Vagina (tissue), 2 donors: ENCODE measurements around the gene LSM3. TPM values are rescaled to one million over a fixed set of nuclear protein-coding genes. Genes with fewer than 3 reads are reported as not detected.

Experiments used
- DNase-seq, 2 donors: peaks; one replicate each; pipeline ENCODE4 v3.0.0-alpha.2; 2017; ENCODE audit errors: extremely low spot score in 2 of 2
- H3K27ac ChIP-seq: fragments of 200-600 bp; sonication (generic); one replicate; pipeline ENCODE4 v1.5.1; 2019
- H3K27me3 ChIP-seq: fragments of 200-600 bp; sonication (generic); one replicate; pipeline ENCODE4 v1.5.1; 2019
- H3K36me3 ChIP-seq, 2 donors: fragments of 200-600 bp; sonication (generic); one replicate each; pipeline ENCODE4 v1.5.1; 2017 to 2019
- H3K4me1 ChIP-seq: fragments of 200-600 bp; sonication (generic); one replicate; pipeline ENCODE4 v1.5.1; 2019
- H3K4me3 ChIP-seq, 2 donors: fragments of 200-600 bp; sonication (generic); 1 replicate in 1 of 2; 2 replicates in 1 of 2; pipeline ENCODE4 v1.5.1; 2016 to 2019
- H3K9me3 ChIP-seq: fragments of 200-600 bp; sonication (generic); one replicate; pipeline ENCODE4 v1.5.1; 2019
- POLR2A ChIP-seq, 2 donors: fragments of 450-650 bp; IDR thresholded peaks; one replicate each; pipeline ENCODE4 v1.6.1; 2017; ENCODE audit warnings: antibody characterized with exemption in 2 of 2, mild to moderate bottlenecking in 2 of 2, moderate library complexity in 2 of 2
- POLR2AphosphoS5 ChIP-seq, 2 donors: sonication (generic); formaldehyde crosslinking; IDR thresholded peaks; one replicate each; pipeline ENCODE4 v1.9.0; 2017; ENCODE audit warnings: antibody characterized with exemption in 2 of 2, mild to moderate bottlenecking in 2 of 2, low read depth in 1 of 2; ENCODE audit not compliant: insufficient read depth in 1 of 2
- intact Hi-C: fragments of 100-400 bp; cut with DNase I; formaldehyde crosslinking; loops from one replicate; pipeline ENCODE4 v1.15.1; 2023
- total RNA-seq: library from RNA; depleted of rRNA; stranded (reverse); fragments of >200 nt; gene quantifications from one replicate; pipeline ENCODE4 v1.2.3, GENCODE V29; 2016
- TF ChIP-seq, protein P1 (sequence below), 3 experiments: fragments of 450-650 bp in 2 of 3; fragments of 200-600 bp in 1 of 3; sonication (generic) in 1 of 3; IDR thresholded peaks; one replicate each; pipeline ENCODE4 v1.5.1; 2017 to 2019; ENCODE audit warnings: antibody characterized with exemption in 3 of 3, mild to moderate bottlenecking in 2 of 3, moderate library complexity in 2 of 3

LSM3 gene
- total RNA-seq, 1 donor from 2014 or later, result 6.4 TPM

DNA sequence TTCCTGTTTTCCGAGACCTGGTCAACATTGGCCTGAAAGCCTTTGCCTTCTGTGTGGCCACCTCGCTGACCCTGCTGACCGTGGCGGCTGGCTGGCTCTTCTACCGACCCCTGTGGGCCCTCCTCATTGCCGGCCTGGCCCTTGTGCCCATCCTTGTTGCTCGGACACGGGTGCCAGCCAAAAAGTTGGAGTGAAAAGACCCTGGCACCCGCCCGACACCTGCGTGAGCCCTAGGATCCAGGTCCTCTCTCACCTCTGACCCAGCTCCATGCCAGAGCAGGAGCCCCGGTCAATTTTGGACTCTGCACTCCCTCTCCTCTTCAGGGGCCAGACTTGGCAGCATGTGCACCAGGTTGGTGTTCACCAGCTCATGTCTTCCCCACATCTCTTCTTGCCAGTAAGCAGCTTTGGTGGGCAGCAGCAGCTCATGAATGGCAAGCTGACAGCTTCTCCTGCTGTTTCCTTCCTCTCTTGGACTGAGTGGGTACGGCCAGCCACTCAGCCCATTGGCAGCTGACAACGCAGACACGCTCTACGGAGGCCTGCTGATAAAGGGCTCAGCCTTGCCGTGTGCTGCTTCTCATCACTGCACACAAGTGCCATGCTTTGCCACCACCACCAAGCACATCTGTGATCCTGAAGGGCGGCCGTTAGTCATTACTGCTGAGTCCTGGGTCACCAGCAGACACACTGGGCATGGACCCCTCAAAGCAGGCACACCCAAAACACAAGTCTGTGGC is 36.8 kb upstream of the LSM3 start:
- Histone ChIP-seq H3K4me1 (peaks cover 41% of the 10 kb centered on the region), H3K36me3 (peaks cover 0 to 37% of the 10 kb centered on the region in 2 donors), H3K9me3 (no peaks in the 10 kb centered on the region), H3K27ac (peak overlapping the region; percentile 81), H3K4me3 (no peak overlapping the region), H3K27me3 (no peaks in the 10 kb centered on the region)
- intact Hi-C loops, result no loop called here
- no peak for DNase-seq
- TF ChIP-seq POLR2AphosphoS5 (IDR thresholded peaks at IDR 0.05; ENCODE audit: insufficient read depth in 1 of 2, low read depth in 1 of 2) (no peak), POLR2A (IDR thresholded peaks at IDR 0.05) (no peak)
- TF ChIP-seq, protein P1, sequence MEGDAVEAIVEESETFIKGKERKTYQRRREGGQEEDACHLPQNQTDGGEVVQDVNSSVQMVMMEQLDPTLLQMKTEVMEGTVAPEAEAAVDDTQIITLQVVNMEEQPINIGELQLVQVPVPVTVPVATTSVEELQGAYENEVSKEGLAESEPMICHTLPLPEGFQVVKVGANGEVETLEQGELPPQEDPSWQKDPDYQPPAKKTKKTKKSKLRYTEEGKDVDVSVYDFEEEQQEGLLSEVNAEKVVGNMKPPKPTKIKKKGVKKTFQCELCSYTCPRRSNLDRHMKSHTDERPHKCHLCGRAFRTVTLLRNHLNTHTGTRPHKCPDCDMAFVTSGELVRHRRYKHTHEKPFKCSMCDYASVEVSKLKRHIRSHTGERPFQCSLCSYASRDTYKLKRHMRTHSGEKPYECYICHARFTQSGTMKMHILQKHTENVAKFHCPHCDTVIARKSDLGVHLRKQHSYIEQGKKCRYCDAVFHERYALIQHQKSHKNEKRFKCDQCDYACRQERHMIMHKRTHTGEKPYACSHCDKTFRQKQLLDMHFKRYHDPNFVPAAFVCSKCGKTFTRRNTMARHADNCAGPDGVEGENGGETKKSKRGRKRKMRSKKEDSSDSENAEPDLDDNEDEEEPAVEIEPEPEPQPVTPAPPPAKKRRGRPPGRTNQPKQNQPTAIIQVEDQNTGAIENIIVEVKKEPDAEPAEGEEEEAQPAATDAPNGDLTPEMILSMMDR (IDR thresholded peaks at IDR 0.05), result no peak

GRCh38 chr3:14142567-14143270 is 35.9 kb upstream of the LSM3 start:
- DNase-seq, result no peak
- TF ChIP-seq POLR2AphosphoS5 (IDR thresholded peaks at IDR 0.05; ENCODE audit: insufficient read depth in 1 of 2, low read depth in 1 of 2) (no peak), POLR2A (IDR thresholded peaks at IDR 0.05) (no peak)
- TF ChIP-seq, protein P1 (IDR thresholded peaks at IDR 0.05), result no peak
- no peaks in the 10 kb centered on the region for H3K27me3 ChIP-seq
- no peak overlapping the region for H3K4me3 ChIP-seq
- peaks cover 0 to 44% of the 10 kb centered on the region in 2 donors for H3K36me3 ChIP-seq
- intact Hi-C loops, result no loop called here
- H3K9me3 ChIP-seq, result no peaks in the 10 kb centered on the region
- peak overlapping the region; percentile 81 for H3K27ac ChIP-seq
- peaks cover 38% of the 10 kb centered on the region for H3K4me1 ChIP-seq

GRCh38 chr3:14143271-14144225 is 35.1 kb upstream of the LSM3 start:
- Histone ChIP-seq H3K4me1 (peaks cover 43% of the 10 kb centered on the region), H3K4me3 (no peak overlapping the region), H3K27me3 (no peaks in the 10 kb centered on the region), H3K36me3 (peaks cover 0 to 45% of the 10 kb centered on the region in 2 donors), H3K27ac (peak overlapping the region; percentile 81), H3K9me3 (no peaks in the 10 kb centered on the region)
- peak in 1 of 2 donors; percentile 88 for DNase-seq
- TF ChIP-seq, protein P1 (IDR thresholded peaks at IDR 0.05), result no peak
- peak in 1 of 2 donors; percentile 28 for TF ChIP-seq POLR2AphosphoS5 (IDR thresholded peaks at IDR 0.05; ENCODE audit: insufficient read depth in 1 of 2, low read depth in 1 of 2)
- intact Hi-C loops, result loop anchor here (1.0 kb wide), 1 partner anchor 18 kb away; the partner anchor contains the start of gene TMEM43

DNA sequence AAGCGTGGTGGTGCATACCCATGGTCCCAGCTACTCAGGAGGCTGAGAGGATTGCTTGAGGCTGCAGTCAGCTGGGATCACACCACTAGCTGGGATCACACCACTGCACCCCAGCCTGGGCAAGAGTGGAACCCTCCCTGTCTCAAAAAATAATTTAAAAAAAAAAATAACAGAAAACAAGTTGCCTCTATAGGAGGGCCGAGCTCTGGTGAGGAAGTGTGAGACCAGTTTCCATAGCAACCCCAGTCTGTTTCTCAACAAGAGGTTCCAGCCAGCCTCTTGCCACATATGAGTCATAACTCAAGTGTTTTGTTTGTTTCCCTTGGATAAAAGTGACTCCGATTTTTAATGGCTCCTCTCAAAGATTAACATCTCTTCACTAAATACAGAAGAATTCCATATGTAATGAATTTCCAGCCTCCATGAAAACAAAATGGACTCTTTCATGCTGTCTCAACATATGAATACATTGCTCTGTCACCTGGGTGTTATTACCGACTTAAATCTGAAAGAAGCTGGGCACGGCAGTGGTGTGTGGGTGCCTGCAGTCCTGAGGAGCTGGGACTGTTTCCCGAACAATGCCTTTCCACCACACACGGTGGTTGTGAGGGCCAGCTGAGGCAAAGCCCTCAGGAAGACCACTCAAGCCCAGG is 34.1 kb upstream of the LSM3 start:
- peak in 1 of 2 donors; percentile 93 for DNase-seq
- Histone ChIP-seq H3K36me3 (peaks cover 0 to 41% of the 10 kb centered on the region in 2 donors), H3K4me3 (peak overlapping the region in 1 of 2 donors; percentile 18), H3K4me1 (peaks cover 44% of the 10 kb centered on the region), H3K27ac (peak overlapping the region; percentile 81), H3K9me3 (no peaks in the 10 kb centered on the region), H3K27me3 (no peaks in the 10 kb centered on the region)
- TF ChIP-seq, protein P1 (IDR thresholded peaks at IDR 0.05), result no peak
- peak; percentile 40 to 97 for TF ChIP-seq POLR2AphosphoS5 (IDR thresholded peaks at IDR 0.05; ENCODE audit: insufficient read depth in 1 of 2, low read depth in 1 of 2)
- intact Hi-C loops, result loop anchor here (1.0 kb wide), 1 partner anchor 19 kb away; the partner anchor contains the start of gene TMEM43
